Measurements from ENCODE around the gene PCSK1. TPM values are rescaled to one million over a fixed set of nuclear protein-coding genes. Genes with fewer than 3 reads are reported as not detected.

The PCSK1 gene
- total RNA-seq, 3 donors from 2014 or later (not counting 1 experiment from before 2014, with no cell fraction given) = not detected

- TF ChIP-seq CTCF (IDR thresholded peaks at IDR 0.05) = no peak
- H3K36me3 Mint-ChIP-seq = peaks cover 15% of the 10 kb centered on the region
- ATAC-seq (no peak), DNase-seq (no peak)
- intact Hi-C loops (cut with micrococcal nuclease) = no loop called here
- H3K27me3 Mint-ChIP-seq (ENCODE audit: low read depth in 2 of 2) = peaks cover 48 to 83% of the 10 kb centered on the region in 2 donors
- Histone ChIP-seq H3K4me3 (ENCODE audit: low read length) (no peak overlapping the region), H3K36me3 (ENCODE audit: control insufficient read depth, insufficient read depth, low read length) (no peaks in the 10 kb centered on the region), H3K9me3 (ENCODE audit: control insufficient read depth, insufficient read depth, low read length) (peaks cover 21% of the 10 kb centered on the region), H3K27me3 (ENCODE audit: control insufficient read depth, insufficient read depth, low read length) (peaks cover 42% of the 10 kb centered on the region), H3K27ac (ENCODE audit: low read length) (no peak overlapping the region), H3K4me1 (ENCODE audit: control insufficient read depth, insufficient read depth, low read length) (no peaks in the 10 kb centered on the region)
- H3K27ac Mint-ChIP-seq = no peak overlapping the region
- H3K9me3 Mint-ChIP-seq = peaks cover 0 to 3% of the 10 kb centered on the region in 2 donors
- no peak overlapping the region for H3K4me3 Mint-ChIP-seq
- peaks cover 6 to 8% of the 10 kb centered on the region in 2 donors for H3K4me1 Mint-ChIP-seq
- WGBS (ENCODE audit: insufficient coverage) = 13% methylated on average over 41 of the region's 41 CpGs
Measured at GRCh38 chr5:96432216-96433065, 607 bp downstream of the PCSK1 start.

GRCh38 chr5:96431376-96432187, 1.5 kb downstream of the PCSK1 start:
- ATAC-seq = no peak
- Mint-ChIP-seq H3K27ac (no peak overlapping the region), H3K4me3 (no peak overlapping the region), H3K4me1 (peaks cover 6 to 8% of the 10 kb centered on the region in 2 donors), H3K9me3 (peaks cover 0 to 3% of the 10 kb centered on the region in 2 donors), H3K27me3 (ENCODE audit: low read depth in 2 of 2) (peaks cover 46 to 83% of the 10 kb centered on the region in 2 donors), H3K36me3 (peaks cover 15% of the 10 kb centered on the region)
- no peak overlapping the region for H3K27ac ChIP-seq (ENCODE audit: low read length)
- peaks cover 21% of the 10 kb centered on the region for H3K9me3 ChIP-seq (ENCODE audit: control insufficient read depth, insufficient read depth, low read length)
- no peak for DNase-seq
- 6% methylated on average over 29 of the region's 29 CpGs for WGBS (ENCODE audit: insufficient coverage)
- TF ChIP-seq CTCF (IDR thresholded peaks at IDR 0.05) = no peak
- H3K27me3 ChIP-seq (ENCODE audit: control insufficient read depth, insufficient read depth, low read length) = peaks cover 42% of the 10 kb centered on the region
- no peak overlapping the region for H3K4me3 ChIP-seq (ENCODE audit: low read length)
- intact Hi-C loops (cut with micrococcal nuclease) = no loop called here
- H3K36me3 ChIP-seq (ENCODE audit: control insufficient read depth, insufficient read depth, low read length) = no peaks in the 10 kb centered on the region
- H3K4me1 ChIP-seq (ENCODE audit: control insufficient read depth, insufficient read depth, low read length) = no peaks in the 10 kb centered on the region

GRCh38 chr5:96427824-96428223, 5.2 kb downstream of the PCSK1 start:
- no peaks in the 10 kb centered on the region for H3K4me1 ChIP-seq (ENCODE audit: control insufficient read depth, insufficient read depth, low read length)
- peaks cover 34 to 71% of the 10 kb centered on the region in 2 donors for H3K27me3 Mint-ChIP-seq (ENCODE audit: low read depth in 2 of 2)
- intact Hi-C loops (cut with micrococcal nuclease) = no loop called here
- 63% methylated on average over 4 of the region's 5 CpGs for WGBS (ENCODE audit: insufficient coverage)
- no peak overlapping the region for H3K4me3 Mint-ChIP-seq
- H3K27me3 ChIP-seq (ENCODE audit: control insufficient read depth, insufficient read depth, low read length) = peaks cover 23% of the 10 kb centered on the region
- H3K9me3 Mint-ChIP-seq = peaks cover 0 to 3% of the 10 kb centered on the region in 2 donors
- no peak for ATAC-seq
- no peaks in the 10 kb centered on the region for H3K4me1 Mint-ChIP-seq
- no peak overlapping the region for H3K27ac ChIP-seq (ENCODE audit: low read length)
- no peak overlapping the region for H3K4me3 ChIP-seq (ENCODE audit: low read length)
- peaks cover 11% of the 10 kb centered on the region for H3K9me3 ChIP-seq (ENCODE audit: control insufficient read depth, insufficient read depth, low read length)
- peaks cover 8% of the 10 kb centered on the region for H3K36me3 Mint-ChIP-seq
- no peak for TF ChIP-seq CTCF (IDR thresholded peaks at IDR 0.05)
- H3K27ac Mint-ChIP-seq = no peak overlapping the region
- no peak for DNase-seq
- H3K36me3 ChIP-seq (ENCODE audit: control insufficient read depth, insufficient read depth, low read length) = no peaks in the 10 kb centered on the region

Data from natural killer cell (primary cell).